GM18502 (cell line): Measurements from ENCODE around the gene XCL1.
"Not testable (repeated sequence)": the region's sequence is repeated elsewhere in the genome, so short reads cannot be mapped to it uniquely, and the experiment has no call there.

Source experiments
- ATAC-seq: cut with Tn5 transposase; IDR thresholded peaks from one replicate; pipeline ENCODE4 v1.9.1; 2021; ENCODE audit warnings: mild to moderate bottlenecking; ENCODE audit not compliant: unreplicated experiment, poor library complexity

The XCL1 gene

GRCh38 chr1:168576245-168576688, at the start of gene XCL1:
Gene XCL1 (plus strand): TSS chr1:168576605. CDS start chr1:168576638, 33 bp downstream.
- ATAC-seq: not testable (repeated sequence)

GRCh38 chr1:168529518-168529917, 46.9 kb upstream of the XCL1 start:
- ATAC-seq: no peak

- ATAC-seq: no peak
Observed at GRCh38 chr1:168531615-168532345, 44.6 kb upstream of the XCL1 start.

GRCh38 chr1:168535536-168535935, 40.9 kb upstream of the XCL1 start:
- ATAC-seq: peak; percentile 69

- not testable (repeated sequence) for ATAC-seq
Observed at GRCh38 chr1:168540798-168541197, 35.6 kb upstream of the XCL1 start.

GRCh38 chr1:168542978-168543377, 33.4 kb upstream of the XCL1 start:
- ATAC-seq: not testable (repeated sequence)

GRCh38 chr1:168543840-168544498, 32.4 kb upstream of the XCL1 start, which contains the start of gene XCL2:
Gene XCL2 (minus strand): TSS chr1:168543997. CDS start chr1:168543964, 33 bp downstream.
- not testable (repeated sequence) for ATAC-seq

- not testable (repeated sequence) for ATAC-seq
Observed at GRCh38 chr1:168545678-168546552, 30.5 kb upstream of the XCL1 start.

- not testable (repeated sequence) for ATAC-seq
Observed at GRCh38 chr1:168546553-168546895, 29.9 kb upstream of the XCL1 start.

GRCh38 chr1:168550971-168551370, 25.4 kb upstream of the XCL1 start:
- ATAC-seq: no peak

GRCh38 chr1:168551688-168552087, 24.7 kb upstream of the XCL1 start:
- no peak for ATAC-seq

GRCh38 chr1:168552961-168553360, 23.4 kb upstream of the XCL1 start:
- no peak for ATAC-seq

- ATAC-seq: no peak
Observed at GRCh38 chr1:168553680-168554553, 22.5 kb upstream of the XCL1 start.

GRCh38 chr1:168554603-168555483, 21.6 kb upstream of the XCL1 start:
- no peak for ATAC-seq

- ATAC-seq: no peak
Observed at GRCh38 chr1:168555508-168556046, 20.8 kb upstream of the XCL1 start.

- ATAC-seq: no peak
Observed at GRCh38 chr1:168556647-168557046, 19.8 kb upstream of the XCL1 start.

GRCh38 chr1:168560370-168560769, 16.0 kb upstream of the XCL1 start:
- ATAC-seq: no peak

GRCh38 chr1:168561989-168562388, 14.4 kb upstream of the XCL1 start:
- no peak for ATAC-seq

- no peak for ATAC-seq
Observed at GRCh38 chr1:168565825-168566224, 10.6 kb upstream of the XCL1 start.
